H9 (cell line): ENCODE data around the gene FOXQ1. TPM values are rescaled to one million over a fixed set of nuclear protein-coding genes. Genes with fewer than 3 reads are reported as not detected.
A peak's percentile ranks its signal among the peaks of the same experiment; 100 is the strongest.

Experiments used
- DNase-seq: peaks from one replicate; pipeline ENCODE4 v3.0.0-alpha.2; 2017
- H2AFZ ChIP-seq: one replicate; pipeline ENCODE4 v1.6.1; 2013; ENCODE audit warnings: mild to moderate bottlenecking, low read length, control low read depth, moderate library complexity
- H2AK5ac ChIP-seq: 2 replicates; pipeline ENCODE4 v1.6.1; 2013; ENCODE audit warnings: low read length, control low read depth, mixed read lengths; ENCODE audit not compliant: insufficient read length
- H2BK120ac ChIP-seq: one replicate; pipeline ENCODE4 v1.6.1; 2013; ENCODE audit warnings: low read depth, mild to moderate bottlenecking, low read length, control low read depth, inconsistent platforms; ENCODE audit not compliant: poor library complexity, severe bottlenecking
- H2BK12ac ChIP-seq: 2 replicates; pipeline ENCODE4 v1.6.1; 2013; ENCODE audit warnings: low read length, control low read depth, mixed read lengths, low read depth; ENCODE audit not compliant: insufficient read length
- H2BK15ac ChIP-seq: 2 replicates; pipeline ENCODE4 v1.6.1; 2013; ENCODE audit warnings: low read depth, low read length, control low read depth
- H2BK20ac ChIP-seq: one replicate; pipeline ENCODE4 v1.6.1; 2013; ENCODE audit warnings: low read depth, mild to moderate bottlenecking, low read length, control low read depth, inconsistent platforms; ENCODE audit not compliant: poor library complexity, severe bottlenecking
- H2BK5ac ChIP-seq: 2 replicates; pipeline ENCODE4 v1.6.1; 2013; ENCODE audit warnings: low read length, control low read depth, mixed read lengths; ENCODE audit not compliant: insufficient read length
- H3K14ac ChIP-seq: 2 replicates; pipeline ENCODE4 v1.6.1; 2013; ENCODE audit warnings: low read length, control low read depth; ENCODE audit not compliant: insufficient read depth
- H3K18ac ChIP-seq: 2 replicates; pipeline ENCODE4 v1.6.1; 2013; ENCODE audit warnings: low read depth, mild to moderate bottlenecking, mixed read lengths, low read length, control low read depth; ENCODE audit not compliant: insufficient read length
- H3K23ac ChIP-seq: 2 replicates; pipeline ENCODE4 v1.6.1; 2013; ENCODE audit warnings: low read length, control low read depth, mixed read lengths, low read depth; ENCODE audit not compliant: insufficient read length
- H3K23me2 ChIP-seq: 2 replicates; pipeline ENCODE4 v1.6.1; 2013; ENCODE audit warnings: low read depth, mild to moderate bottlenecking, mixed read lengths, low read length, control low read depth; ENCODE audit not compliant: insufficient read length, poor library complexity, severe bottlenecking
- H3K27ac ChIP-seq: 2 replicates; pipeline ENCODE4 v1.5.1; 2013; ENCODE audit warnings: low read length, control low read depth, mixed read lengths, low read depth; ENCODE audit not compliant: insufficient read length
- H3K27me3 ChIP-seq: 2 replicates; pipeline ENCODE4 v1.6.1; 2013; ENCODE audit warnings: low read length, control low read depth, inconsistent platforms; ENCODE audit not compliant: insufficient read depth
- H3K4ac ChIP-seq: 2 replicates; pipeline ENCODE4 v1.6.1; 2013; ENCODE audit warnings: low read depth, mild to moderate bottlenecking, control low read depth, inconsistent platforms, low read length, moderate library complexity
- H3K4me1 ChIP-seq: 2 replicates; pipeline ENCODE4 v1.6.1; 2013; ENCODE audit warnings: low read length, control low read depth, inconsistent platforms; ENCODE audit not compliant: insufficient read depth
- H3K4me2 ChIP-seq: 2 replicates; pipeline ENCODE4 v1.6.1; 2013; ENCODE audit warnings: low read length, control low read depth, mixed read lengths; ENCODE audit not compliant: insufficient read length, insufficient read depth
- H3K56ac ChIP-seq: 2 replicates; pipeline ENCODE4 v1.6.1; 2013; ENCODE audit warnings: low read depth, mild to moderate bottlenecking, mixed read lengths, low read length, control low read depth; ENCODE audit not compliant: insufficient read length
- H3K79me1 ChIP-seq: 2 replicates; pipeline ENCODE4 v1.6.1; 2013; ENCODE audit warnings: low read depth, mild to moderate bottlenecking, moderate library complexity, low read length, control low read depth, inconsistent platforms; ENCODE audit not compliant: insufficient read depth, poor library complexity, severe bottlenecking
- H3K79me2 ChIP-seq: 2 replicates; pipeline ENCODE4 v1.6.1; 2013; ENCODE audit warnings: low read length, control low read depth, inconsistent platforms; ENCODE audit not compliant: insufficient read depth
- H3K9ac ChIP-seq: 2 replicates; pipeline ENCODE4 v1.6.1; 2013; ENCODE audit warnings: low read length, control low read depth, mixed read lengths; ENCODE audit not compliant: insufficient read length; ENCODE audit errors: extremely low read depth
- H3K9me3 ChIP-seq: one replicate; pipeline ENCODE4 v1.6.1; 2013; ENCODE audit warnings: low read depth, low read length, inconsistent platforms; ENCODE audit not compliant: control insufficient read depth
- H3T11ph ChIP-seq: one replicate; pipeline ENCODE4 v1.6.1; 2013; ENCODE audit warnings: mild to moderate bottlenecking, low read length, control low read depth, inconsistent platforms
- H4K20me1 ChIP-seq: one replicate; pipeline ENCODE4 v1.6.1; 2013; ENCODE audit not compliant: control insufficient read depth, insufficient read length, insufficient read depth
- H4K5ac ChIP-seq: 2 replicates; pipeline ENCODE4 v1.6.1; 2013; ENCODE audit warnings: low read depth, mild to moderate bottlenecking, mixed read lengths, low read length, control low read depth; ENCODE audit not compliant: insufficient read length
- H4K8ac ChIP-seq: replicated peaks from 2 replicates; pipeline ENCODE4 v1.6.1; 2013; ENCODE audit warnings: low read length, control low read depth, mixed read lengths, low read depth; ENCODE audit not compliant: insufficient read length
- H4K91ac ChIP-seq: 2 replicates; pipeline ENCODE4 v1.6.1; 2013; ENCODE audit warnings: low read depth, mild to moderate bottlenecking, moderate library complexity, mixed read lengths, low read length, control low read depth; ENCODE audit not compliant: insufficient read length
- H3K27ac Mint-ChIP-seq, 3 experiments: 2 replicates in 2 of 3; 3 replicates in 1 of 3; pipeline ENCODE4 v1.8.0; 2020 to 2021; ENCODE audit warnings: mixed read lengths in 3 of 3, mild to moderate bottlenecking in 1 of 3, moderate library complexity in 1 of 3
- H3K27me3 Mint-ChIP-seq: 2 replicates; pipeline ENCODE4 v1.8.0; 2021; ENCODE audit warnings: low read depth, mild to moderate bottlenecking, moderate library complexity, mixed read lengths
- H3K36me3 Mint-ChIP-seq, 3 experiments: 2 replicates in 2 of 3; 3 replicates in 1 of 3; pipeline ENCODE4 v1.8.0; 2020 to 2021; ENCODE audit warnings: low read depth in 3 of 3, mixed read lengths in 3 of 3; ENCODE audit not compliant: insufficient read depth in 1 of 3
- H3K4me1 Mint-ChIP-seq, 2 experiments: 2 replicates each; pipeline ENCODE4 v1.8.0; 2020; ENCODE audit warnings: mixed read lengths in 2 of 2
- H3K4me3 Mint-ChIP-seq, 2 experiments: 2 replicates in 1 of 2; 3 replicates in 1 of 2; pipeline ENCODE4 v1.8.0; 2020 to 2021; ENCODE audit warnings: mild to moderate bottlenecking in 2 of 2, mixed read lengths in 2 of 2, moderate library complexity in 1 of 2
- H3K9me3 Mint-ChIP-seq, 2 experiments: 2 replicates in 1 of 2; 3 replicates in 1 of 2; pipeline ENCODE4 v1.8.0; 2020; ENCODE audit warnings: mild to moderate bottlenecking in 2 of 2, mixed read lengths in 2 of 2, moderate library complexity in 1 of 2
- CTCF ChIP-seq: fragments of 200-600 bp; sonication (generic); conservative IDR thresholded peaks from 3 replicates; pipeline ENCODE4 v1.8.0; 2021; ENCODE audit warnings: antibody characterized with exemption, mild to moderate bottlenecking
- WGBS: extraction: QIAGEN DNeasy Blood & Tissue Kit; methylation state at CpG from one replicate; pipeline ENCODE4 v1.1.7; 2013; ENCODE audit warnings: missing lambda C conversion rate, low lambda C conversion rate, mixed read lengths; ENCODE audit not compliant: insufficient read length; ENCODE audit errors: extremely low coverage; 5-methylcytosine and 5-hydroxymethylcytosine counted together
- total RNA-seq: library from RNA; stranded (reverse); gene quantifications from 2 replicates; pipeline ENCODE4 v1.2.1, GENCODE V29; 2021

FOXQ1 gene
- total RNA-seq, 1 experiment from 2014 or later: 0.15 TPM

GRCh38 chr6:1312473-1313367, 822 bp downstream of the FOXQ1 start:
- Mint-ChIP-seq H3K27me3 (peaks cover 91% of the 10 kb centered on the region), H3K36me3 (no peaks in the 10 kb centered on the region), H3K4me3 (peak overlapping the region; percentile 56 to 80), H3K9me3 (peaks cover under 1 to 8% of the 10 kb centered on the region in 2 experiments; a peak in 4 of 5 replicates), H3K4me1 (peaks cover 21 to 27% of the 10 kb centered on the region in 2 experiments), H3K27ac (no peak overlapping the region)
- Histone ChIP-seq H2AFZ (no peak overlapping the region), H3K27me3 (peaks cover 64% of the 10 kb centered on the region), H3K4me1 (no peaks in the 10 kb centered on the region), H3K56ac (no peak overlapping the region), H3K79me1 (no peaks in the 10 kb centered on the region), H3K9ac (no peak overlapping the region), H3K9me3 (no peaks in the 10 kb centered on the region), H2BK120ac (no peak overlapping the region), H2BK20ac (no peak overlapping the region), H2AK5ac (no peak overlapping the region), H3K4ac (no peak overlapping the region), H3K79me2 (no peaks in the 10 kb centered on the region), H3K4me2 (peak overlapping the region; percentile 59), H2BK15ac (no peak overlapping the region), H4K20me1 (no peaks in the 10 kb centered on the region), H4K8ac (no peak overlapping the region), H3T11ph (no peak overlapping the region), H4K5ac (no peak overlapping the region), H3K27ac (no peak overlapping the region), H3K23me2 (peaks cover 9% of the 10 kb centered on the region), H2BK12ac (no peak overlapping the region), H4K91ac (no peak overlapping the region), H3K23ac (no peak overlapping the region), H2BK5ac (no peak overlapping the region), H3K18ac (no peak overlapping the region), H3K14ac (no peak overlapping the region)
- TF ChIP-seq CTCF: no peak
- WGBS: no CpG with 5 or more reads among the region's 109 CpGs
- DNase-seq: peak; percentile 67
